Measurements from ENCODE around the gene SOX13.

The SOX13 gene

DNA sequence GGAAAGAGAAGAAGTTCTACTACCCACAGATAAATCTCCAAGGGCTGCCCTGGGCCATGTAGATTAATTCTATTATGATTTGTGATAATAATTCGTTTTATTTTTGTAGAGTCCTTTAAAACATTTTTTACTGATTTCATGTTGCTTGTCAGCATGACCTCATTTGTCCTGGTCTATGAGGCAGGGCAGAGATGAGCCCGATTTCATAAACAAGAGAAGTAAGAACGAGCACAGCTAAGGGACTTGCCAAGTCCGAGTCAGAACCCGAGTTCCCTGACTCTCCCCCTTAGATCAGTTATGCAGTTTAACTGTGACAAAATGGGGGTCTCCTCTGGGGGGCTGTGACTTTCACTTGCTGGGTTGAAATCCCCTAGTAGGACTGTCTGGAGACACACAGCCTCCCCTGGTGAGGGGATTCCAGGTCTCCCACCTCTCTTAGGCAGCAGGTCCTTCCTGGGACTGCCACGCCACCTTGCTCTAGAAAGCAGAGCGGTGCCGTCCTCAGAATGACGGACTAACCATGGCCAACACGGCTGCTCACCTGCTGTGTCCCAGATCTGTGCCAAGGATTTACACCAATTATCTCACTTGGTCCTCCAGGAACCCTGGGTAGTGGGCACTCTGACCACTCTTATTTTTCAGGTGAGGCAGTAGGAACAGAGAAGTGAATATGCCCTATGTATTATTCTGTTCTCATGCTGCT lies 31.0 kb upstream of the SOX13 start:
- no peak overlapping the region for H3K4me3 ChIP-seq (replicated peaks; ENCODE audit: insufficient read depth, low read length)
- DNase-seq (ENCODE audit: low read depth in 1 of 2, low spot score in 1 of 2) = no peak
- H3K27me3 ChIP-seq (ENCODE audit: insufficient read depth, poor library complexity, severe bottlenecking) = no peaks in the 10 kb centered on the region
- H3K27ac ChIP-seq (replicated peaks) = no peak overlapping the region
- TF ChIP-seq, protein P1, sequence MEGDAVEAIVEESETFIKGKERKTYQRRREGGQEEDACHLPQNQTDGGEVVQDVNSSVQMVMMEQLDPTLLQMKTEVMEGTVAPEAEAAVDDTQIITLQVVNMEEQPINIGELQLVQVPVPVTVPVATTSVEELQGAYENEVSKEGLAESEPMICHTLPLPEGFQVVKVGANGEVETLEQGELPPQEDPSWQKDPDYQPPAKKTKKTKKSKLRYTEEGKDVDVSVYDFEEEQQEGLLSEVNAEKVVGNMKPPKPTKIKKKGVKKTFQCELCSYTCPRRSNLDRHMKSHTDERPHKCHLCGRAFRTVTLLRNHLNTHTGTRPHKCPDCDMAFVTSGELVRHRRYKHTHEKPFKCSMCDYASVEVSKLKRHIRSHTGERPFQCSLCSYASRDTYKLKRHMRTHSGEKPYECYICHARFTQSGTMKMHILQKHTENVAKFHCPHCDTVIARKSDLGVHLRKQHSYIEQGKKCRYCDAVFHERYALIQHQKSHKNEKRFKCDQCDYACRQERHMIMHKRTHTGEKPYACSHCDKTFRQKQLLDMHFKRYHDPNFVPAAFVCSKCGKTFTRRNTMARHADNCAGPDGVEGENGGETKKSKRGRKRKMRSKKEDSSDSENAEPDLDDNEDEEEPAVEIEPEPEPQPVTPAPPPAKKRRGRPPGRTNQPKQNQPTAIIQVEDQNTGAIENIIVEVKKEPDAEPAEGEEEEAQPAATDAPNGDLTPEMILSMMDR (IDR thresholded peaks at IDR 0.05; ENCODE audit: insufficient read depth, low read length) = no peak
- TF ChIP-seq, protein P2, sequence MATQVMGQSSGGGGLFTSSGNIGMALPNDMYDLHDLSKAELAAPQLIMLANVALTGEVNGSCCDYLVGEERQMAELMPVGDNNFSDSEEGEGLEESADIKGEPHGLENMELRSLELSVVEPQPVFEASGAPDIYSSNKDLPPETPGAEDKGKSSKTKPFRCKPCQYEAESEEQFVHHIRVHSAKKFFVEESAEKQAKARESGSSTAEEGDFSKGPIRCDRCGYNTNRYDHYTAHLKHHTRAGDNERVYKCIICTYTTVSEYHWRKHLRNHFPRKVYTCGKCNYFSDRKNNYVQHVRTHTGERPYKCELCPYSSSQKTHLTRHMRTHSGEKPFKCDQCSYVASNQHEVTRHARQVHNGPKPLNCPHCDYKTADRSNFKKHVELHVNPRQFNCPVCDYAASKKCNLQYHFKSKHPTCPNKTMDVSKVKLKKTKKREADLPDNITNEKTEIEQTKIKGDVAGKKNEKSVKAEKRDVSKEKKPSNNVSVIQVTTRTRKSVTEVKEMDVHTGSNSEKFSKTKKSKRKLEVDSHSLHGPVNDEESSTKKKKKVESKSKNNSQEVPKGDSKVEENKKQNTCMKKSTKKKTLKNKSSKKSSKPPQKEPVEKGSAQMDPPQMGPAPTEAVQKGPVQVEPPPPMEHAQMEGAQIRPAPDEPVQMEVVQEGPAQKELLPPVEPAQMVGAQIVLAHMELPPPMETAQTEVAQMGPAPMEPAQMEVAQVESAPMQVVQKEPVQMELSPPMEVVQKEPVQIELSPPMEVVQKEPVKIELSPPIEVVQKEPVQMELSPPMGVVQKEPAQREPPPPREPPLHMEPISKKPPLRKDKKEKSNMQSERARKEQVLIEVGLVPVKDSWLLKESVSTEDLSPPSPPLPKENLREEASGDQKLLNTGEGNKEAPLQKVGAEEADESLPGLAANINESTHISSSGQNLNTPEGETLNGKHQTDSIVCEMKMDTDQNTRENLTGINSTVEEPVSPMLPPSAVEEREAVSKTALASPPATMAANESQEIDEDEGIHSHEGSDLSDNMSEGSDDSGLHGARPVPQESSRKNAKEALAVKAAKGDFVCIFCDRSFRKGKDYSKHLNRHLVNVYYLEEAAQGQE (IDR thresholded peaks at IDR 0.05; ENCODE audit: insufficient replicate concordance, low read depth) = no peak
- TF ChIP-seq SPI1 (IDR thresholded peaks at IDR 0.05; ENCODE audit: borderline replicate concordance, low read depth) (no peak), GABPA (IDR thresholded peaks at IDR 0.05; ENCODE audit: low read depth) (no peak), POLR2AphosphoS5 (IDR thresholded peaks at IDR 0.05; ENCODE audit: low read depth) (no peak)

DNA sequence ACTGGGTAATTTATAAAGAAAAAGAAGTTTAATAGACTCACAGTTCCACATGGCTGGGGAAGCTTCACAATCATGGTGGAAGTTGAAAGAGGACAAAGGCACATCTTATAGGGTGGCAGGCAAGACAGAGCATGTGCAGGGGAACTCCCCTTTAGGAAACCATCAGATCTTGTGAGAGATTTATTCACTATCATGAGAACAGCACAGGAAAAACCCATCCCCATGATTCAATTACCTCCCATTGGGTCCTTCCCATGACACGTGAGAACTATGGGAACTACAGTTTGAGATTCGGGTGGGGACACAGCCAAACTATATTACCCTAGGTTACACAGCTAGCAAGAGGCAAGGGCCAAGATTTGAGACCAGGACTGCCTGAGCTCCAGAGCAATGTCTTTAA lies 30.4 kb upstream of the SOX13 start:
- H3K4me3 ChIP-seq (replicated peaks; ENCODE audit: insufficient read depth, low read length) = no peak overlapping the region
- no peak for TF ChIP-seq POLR2AphosphoS5 (IDR thresholded peaks at IDR 0.05; ENCODE audit: low read depth)
- TF ChIP-seq SPI1 (IDR thresholded peaks at IDR 0.05; ENCODE audit: borderline replicate concordance, low read depth) = no peak
- TF ChIP-seq, protein P1 (IDR thresholded peaks at IDR 0.05; ENCODE audit: insufficient read depth, low read length) = no peak
- TF ChIP-seq GABPA (IDR thresholded peaks at IDR 0.05; ENCODE audit: low read depth) = no peak
- TF ChIP-seq, protein P2 (IDR thresholded peaks at IDR 0.05; ENCODE audit: insufficient replicate concordance, low read depth) = no peak
- DNase-seq (ENCODE audit: low read depth in 1 of 2, low spot score in 1 of 2) = no peak
- H3K27ac ChIP-seq (replicated peaks) = no peak overlapping the region
- no peaks in the 10 kb centered on the region for H3K27me3 ChIP-seq (ENCODE audit: insufficient read depth, poor library complexity, severe bottlenecking)

DNA sequence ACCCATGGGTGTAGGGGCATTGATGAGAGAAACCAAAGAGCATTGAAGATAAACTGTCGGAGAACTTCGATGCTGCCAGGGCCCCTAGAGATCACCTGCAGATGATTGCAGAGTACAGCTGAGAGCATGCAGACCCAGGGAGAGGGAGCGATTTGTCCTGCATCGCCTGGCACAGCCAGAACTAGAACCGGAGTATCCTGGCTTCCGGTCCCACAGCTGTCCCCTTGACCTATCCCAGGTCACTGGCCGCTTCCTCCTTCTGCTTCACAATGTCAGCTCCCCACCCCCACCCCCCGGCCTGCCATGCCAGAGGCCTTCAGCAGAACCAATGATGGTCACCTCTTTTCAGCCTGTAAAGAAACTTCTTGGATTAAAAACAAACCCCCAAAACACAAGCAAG lies 29.2 kb upstream of the SOX13 start:
- no peak for DNase-seq (ENCODE audit: low read depth in 1 of 2, low spot score in 1 of 2)
- Histone ChIP-seq H3K27me3 (ENCODE audit: insufficient read depth, poor library complexity, severe bottlenecking) (no peaks in the 10 kb centered on the region), H3K4me3 (replicated peaks; ENCODE audit: insufficient read depth, low read length) (no peak overlapping the region), H3K27ac (replicated peaks) (no peak overlapping the region)
- TF ChIP-seq, protein P2 (IDR thresholded peaks at IDR 0.05; ENCODE audit: insufficient replicate concordance, low read depth) = no peak
- TF ChIP-seq POLR2AphosphoS5 (IDR thresholded peaks at IDR 0.05; ENCODE audit: low read depth) = no peak
- no peak for TF ChIP-seq SPI1 (IDR thresholded peaks at IDR 0.05; ENCODE audit: borderline replicate concordance, low read depth)
- TF ChIP-seq GABPA (IDR thresholded peaks at IDR 0.05; ENCODE audit: low read depth) = no peak
- TF ChIP-seq, protein P1 (IDR thresholded peaks at IDR 0.05; ENCODE audit: insufficient read depth, low read length) = no peak
